Neural cell (in vitro differentiated cells): ENCODE data around the gene EPHB4.

Experiments
- CTCF ChIP-seq: fragments of 450-650 bp; IDR thresholded peaks from 2 replicates; pipeline ENCODE4 v1.5.1; 2014; ENCODE audit warnings: antibody characterized with exemption, mild to moderate bottlenecking, moderate library complexity; ENCODE audit not compliant: poor library complexity, severe bottlenecking
- EP300 ChIP-seq: fragments of 450-650 bp; conservative IDR thresholded peaks from 2 replicates; pipeline ENCODE4 v1.6.1; 2014; ENCODE audit warnings: antibody characterized with exemption, mild to moderate bottlenecking, moderate library complexity; ENCODE audit not compliant: poor library complexity, severe bottlenecking
- EZH2 ChIP-seq: fragments of 200-600, 300-800 bp; shearing (Covaris generic), sonication (generic); IDR thresholded peaks from 2 replicates; pipeline ENCODE4 v1.6.1; 2014; ENCODE audit warnings: antibody characterized with exemption, low read length, borderline replicate concordance, mild to moderate bottlenecking; ENCODE audit not compliant: insufficient read depth, poor library complexity, severe bottlenecking
- MXI1 ChIP-seq: fragments of 450-650 bp; conservative IDR thresholded peaks from 2 replicates; pipeline ENCODE4 v1.6.1; 2014; ENCODE audit warnings: antibody characterized with exemption, mild to moderate bottlenecking; ENCODE audit not compliant: poor library complexity, severe bottlenecking
- POLR2AphosphoS5 ChIP-seq: IDR thresholded peaks from 2 replicates; pipeline ENCODE4 v1.6.1; 2012
- SMC3 ChIP-seq: fragments of 450-650 bp; conservative IDR thresholded peaks from 2 replicates; pipeline ENCODE4 v1.6.1; 2014; ENCODE audit warnings: antibody characterized with exemption, mild to moderate bottlenecking, moderate library complexity; ENCODE audit not compliant: poor library complexity
- TAF1 ChIP-seq: IDR thresholded peaks from 2 replicates; pipeline ENCODE4 v1.6.1; 2012; ENCODE audit warnings: low read depth
- TF ChIP-seq, protein P1 (sequence below): IDR thresholded peaks from 2 replicates; pipeline ENCODE4 v1.6.1; 2012; ENCODE audit warnings: borderline replicate concordance

DNA sequence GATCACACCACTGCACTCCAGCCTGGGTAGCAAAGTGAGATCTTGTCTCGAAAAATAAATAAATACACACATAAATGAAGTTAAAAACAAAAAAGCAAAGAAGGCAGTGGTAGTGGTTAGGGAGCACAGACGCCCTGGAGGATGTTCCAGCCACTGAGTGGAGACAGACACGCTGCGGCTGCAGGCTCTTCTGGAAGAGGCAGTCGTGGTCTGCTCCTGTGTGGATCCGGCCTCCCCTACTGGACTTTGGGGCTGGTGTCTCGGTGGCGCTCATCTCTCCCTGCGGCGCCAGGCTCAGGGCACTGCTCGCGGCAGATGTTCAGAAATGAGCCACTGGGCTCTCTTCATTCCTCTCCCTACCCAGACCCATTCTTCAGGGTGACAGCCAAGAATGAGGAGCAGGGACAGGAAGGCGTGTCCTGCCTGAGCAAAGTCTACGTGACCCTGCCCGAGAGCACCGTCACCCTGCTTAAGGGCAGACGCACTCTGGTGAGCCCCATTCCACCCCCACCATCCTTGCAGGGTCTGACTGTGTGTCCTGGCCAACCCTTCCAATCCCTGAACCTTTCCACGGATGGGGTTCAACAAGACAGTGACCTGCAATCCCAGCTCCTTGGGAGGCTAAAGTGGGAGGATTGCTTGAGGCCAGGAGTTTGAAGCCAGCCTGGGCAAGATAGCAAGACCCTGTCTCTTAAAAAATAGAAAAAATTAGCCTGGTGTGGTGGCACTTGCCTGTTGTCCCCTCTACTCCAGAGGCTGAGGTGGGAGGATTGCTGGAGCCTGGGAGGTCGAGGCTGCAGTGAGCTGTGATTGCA lies 67.8 kb downstream of the EPHB4 start:
- TF ChIP-seq, protein P1, sequence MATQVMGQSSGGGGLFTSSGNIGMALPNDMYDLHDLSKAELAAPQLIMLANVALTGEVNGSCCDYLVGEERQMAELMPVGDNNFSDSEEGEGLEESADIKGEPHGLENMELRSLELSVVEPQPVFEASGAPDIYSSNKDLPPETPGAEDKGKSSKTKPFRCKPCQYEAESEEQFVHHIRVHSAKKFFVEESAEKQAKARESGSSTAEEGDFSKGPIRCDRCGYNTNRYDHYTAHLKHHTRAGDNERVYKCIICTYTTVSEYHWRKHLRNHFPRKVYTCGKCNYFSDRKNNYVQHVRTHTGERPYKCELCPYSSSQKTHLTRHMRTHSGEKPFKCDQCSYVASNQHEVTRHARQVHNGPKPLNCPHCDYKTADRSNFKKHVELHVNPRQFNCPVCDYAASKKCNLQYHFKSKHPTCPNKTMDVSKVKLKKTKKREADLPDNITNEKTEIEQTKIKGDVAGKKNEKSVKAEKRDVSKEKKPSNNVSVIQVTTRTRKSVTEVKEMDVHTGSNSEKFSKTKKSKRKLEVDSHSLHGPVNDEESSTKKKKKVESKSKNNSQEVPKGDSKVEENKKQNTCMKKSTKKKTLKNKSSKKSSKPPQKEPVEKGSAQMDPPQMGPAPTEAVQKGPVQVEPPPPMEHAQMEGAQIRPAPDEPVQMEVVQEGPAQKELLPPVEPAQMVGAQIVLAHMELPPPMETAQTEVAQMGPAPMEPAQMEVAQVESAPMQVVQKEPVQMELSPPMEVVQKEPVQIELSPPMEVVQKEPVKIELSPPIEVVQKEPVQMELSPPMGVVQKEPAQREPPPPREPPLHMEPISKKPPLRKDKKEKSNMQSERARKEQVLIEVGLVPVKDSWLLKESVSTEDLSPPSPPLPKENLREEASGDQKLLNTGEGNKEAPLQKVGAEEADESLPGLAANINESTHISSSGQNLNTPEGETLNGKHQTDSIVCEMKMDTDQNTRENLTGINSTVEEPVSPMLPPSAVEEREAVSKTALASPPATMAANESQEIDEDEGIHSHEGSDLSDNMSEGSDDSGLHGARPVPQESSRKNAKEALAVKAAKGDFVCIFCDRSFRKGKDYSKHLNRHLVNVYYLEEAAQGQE, result no peak
- no peak for TF ChIP-seq EZH2
- TF ChIP-seq CTCF, result no peak
- no peak for TF ChIP-seq EP300
- no peak for TF ChIP-seq POLR2AphosphoS5
- TF ChIP-seq TAF1, result no peak
- TF ChIP-seq SMC3, result no peak
- no peak for TF ChIP-seq MXI1
